Frontal cortex (tissue), 4 donors: ENCODE results near the gene ZNF701. TPM values are rescaled to one million over a fixed set of nuclear protein-coding genes. Genes with fewer than 3 reads are reported as not detected.
"Not testable (repeated sequence)": the region's sequence is repeated elsewhere in the genome, so short reads cannot be mapped to it uniquely, and the experiment has no call there.

Experiments used
- DNase-seq, 2 donors: peaks; one replicate each; pipeline ENCODE4 v3.0.0; 2012; ENCODE audit warnings: low spot score in 2 of 2
- FAIRE-seq: peaks from 2 replicates; lab custom pipeline; 2012; peaks lifted over from hg19 to GRCh38; lab: Jason Lieb, UNC
- total RNA-seq: library from RNA; depleted of rRNA; stranded (reverse); fragments of >200 nt; gene quantifications from one replicate; pipeline ENCODE4 v1.2.3, GENCODE V29; 2014
- donor health status: control.
- donor health status: control.
- donor health status: control.

Gene ZNF701
- total RNA-seq = 22.4 TPM

DNA sequence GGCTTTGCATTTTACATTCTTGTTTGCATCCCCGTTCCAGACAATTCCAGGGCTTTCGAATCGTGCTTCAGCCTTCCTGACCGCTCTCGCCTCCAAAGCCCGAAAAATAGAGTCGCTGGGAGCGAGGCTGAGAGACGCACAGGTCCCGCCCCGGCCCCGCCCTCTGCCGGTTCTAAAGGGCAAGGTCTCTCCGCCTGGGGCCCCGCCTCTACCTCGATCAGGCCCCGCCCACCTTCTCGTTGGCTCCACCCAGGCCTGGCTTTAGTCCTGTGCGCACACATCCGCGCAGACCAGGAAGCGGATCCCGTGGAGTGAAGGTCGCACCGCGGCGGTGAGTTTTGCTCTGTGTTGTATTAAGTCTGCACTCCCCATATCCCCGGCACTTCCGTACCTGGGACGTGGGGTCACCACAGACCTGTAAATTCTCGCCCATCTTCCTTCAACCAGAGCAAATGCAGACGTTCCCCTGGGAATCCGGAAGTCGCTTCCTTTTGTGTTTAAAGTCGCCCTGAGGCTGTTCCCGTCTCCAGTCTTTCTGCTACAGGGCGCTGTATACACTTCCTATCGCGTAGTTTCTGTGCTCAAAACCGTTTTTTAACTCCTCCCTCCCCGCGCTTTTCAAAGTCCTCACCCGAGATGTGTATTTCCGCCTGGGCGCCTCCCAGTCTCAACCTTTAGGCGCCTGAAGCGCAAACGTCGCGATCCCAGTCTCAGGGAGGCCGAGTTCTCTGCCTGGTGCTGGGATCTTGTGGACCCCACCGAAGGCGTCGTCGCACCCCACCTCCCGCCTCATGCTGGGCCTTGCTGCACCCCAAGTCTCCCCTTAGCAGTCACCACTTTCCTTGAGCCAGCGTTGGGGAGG lies at the start of gene ZNF701:
Gene ZNF701 (plus strand): TSS at position 288 of the 862 bp plus-strand sequence. CDS start 3,861 bp downstream, outside the sequence.
- peak; percentile 80 to 92 for DNase-seq
- no peak for FAIRE-seq

DNA sequence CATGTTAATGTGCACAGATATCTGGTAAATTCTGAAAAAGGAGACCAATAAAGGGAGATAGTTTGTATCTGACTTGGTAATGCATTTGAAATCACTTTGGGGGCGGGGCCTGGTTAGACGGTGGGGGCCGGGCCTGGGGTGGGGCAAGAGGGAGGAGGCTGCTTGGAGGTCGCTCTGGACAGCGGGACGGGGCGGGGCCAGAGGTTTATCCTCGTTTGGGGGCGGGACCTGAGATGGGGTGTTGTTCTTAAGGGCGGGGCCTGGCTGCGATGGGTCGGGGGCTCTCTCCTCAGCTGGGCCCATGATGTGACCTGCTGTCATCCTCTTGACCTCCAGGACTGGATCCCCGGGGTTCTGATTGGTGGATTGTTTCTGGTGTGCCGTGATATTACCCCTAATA lies 47.5 kb upstream of the ZNF701 start:
- no peak for DNase-seq
- FAIRE-seq = no peak

DNA sequence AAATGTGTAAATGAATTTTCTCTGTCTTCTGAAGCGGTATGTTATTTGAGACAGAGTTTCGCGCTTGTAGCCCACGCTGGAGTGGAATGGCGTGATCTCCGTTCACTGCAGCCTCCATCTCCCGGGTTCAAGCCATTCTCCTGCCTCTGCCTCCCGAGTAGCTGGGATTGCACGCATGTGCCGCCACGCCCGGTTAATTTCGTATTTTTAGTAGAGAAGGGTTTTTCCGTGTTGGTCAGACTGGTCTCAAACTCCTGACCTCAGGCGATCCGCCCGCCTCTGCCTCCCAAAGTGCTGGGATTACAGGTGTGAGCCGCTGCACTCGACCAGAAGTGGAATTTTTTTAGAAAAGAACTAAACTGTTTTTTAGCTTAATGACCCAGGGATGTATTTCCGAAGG lies 46.0 kb upstream of the ZNF701 start:
- DNase-seq = no peak
- FAIRE-seq = no peak

DNA sequence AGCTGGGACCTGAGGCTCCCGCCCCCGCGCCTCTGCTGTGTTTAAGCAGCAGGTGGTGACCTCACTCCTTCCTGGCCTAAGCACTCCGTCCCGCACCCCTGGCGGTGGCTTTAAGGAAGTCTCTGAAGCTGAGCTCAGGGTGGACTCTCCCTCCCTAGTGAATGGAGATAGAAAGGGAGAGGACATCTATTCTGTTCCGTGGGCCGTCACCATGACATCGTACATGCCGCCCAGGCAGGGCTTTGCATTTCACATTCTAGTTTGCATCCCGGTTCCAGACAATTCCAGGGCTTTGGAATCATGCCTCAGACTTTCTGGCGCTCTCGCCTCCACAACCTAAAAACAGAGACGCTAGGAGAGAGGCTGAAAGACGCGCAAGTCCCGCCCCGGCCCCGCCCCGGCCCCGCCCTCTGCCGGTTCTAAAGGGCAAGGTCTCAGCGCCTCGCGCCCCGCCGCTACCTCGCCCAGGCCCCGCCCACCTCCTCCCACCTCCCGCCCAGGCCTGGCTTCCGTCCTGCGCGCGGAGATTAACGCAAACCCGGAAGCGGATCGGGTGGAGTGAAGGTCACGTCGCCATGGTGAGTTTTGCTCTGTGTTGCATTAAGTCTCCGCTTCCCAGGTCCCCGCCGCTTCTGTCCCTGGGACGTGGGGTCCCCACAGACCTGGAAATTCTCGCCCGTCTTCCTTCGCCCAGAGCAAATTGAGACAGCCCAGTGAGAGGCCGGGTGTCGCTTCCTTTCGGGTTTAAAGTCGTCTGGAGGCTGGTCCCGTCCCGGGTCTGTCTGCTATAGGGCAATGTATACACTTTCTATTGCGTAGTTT lies 42.7 kb upstream of the ZNF701 start, which contains the start of gene ZNF808:
Gene ZNF808 (plus strand): TSS at position 535 of the 822 bp plus-strand sequence. CDS start 15,617 bp downstream, outside the sequence.
- no peak for FAIRE-seq
- DNase-seq = peak; percentile 77 to 81

DNA sequence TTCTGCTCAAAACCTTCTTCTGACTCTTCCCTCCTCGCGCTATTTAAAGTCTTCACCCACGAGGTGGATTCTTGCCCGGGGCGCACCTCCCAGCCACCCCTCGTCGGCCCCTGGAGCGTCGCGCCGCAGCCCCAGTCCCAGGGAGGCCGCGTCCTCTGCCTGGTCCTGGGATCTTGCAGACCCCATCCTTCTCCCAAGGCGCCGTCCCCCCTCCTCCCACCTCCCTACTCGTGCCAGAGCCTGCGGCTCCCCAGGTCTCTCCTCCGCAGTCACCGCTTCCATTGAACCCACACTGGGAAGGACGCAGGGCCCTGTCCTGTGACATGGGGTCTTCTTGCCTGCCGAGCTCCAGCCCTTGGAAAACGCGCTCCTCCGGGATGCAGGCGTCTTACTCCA lies 42.1 kb upstream of the ZNF701 start:
- no peak for DNase-seq
- FAIRE-seq = no peak

DNA sequence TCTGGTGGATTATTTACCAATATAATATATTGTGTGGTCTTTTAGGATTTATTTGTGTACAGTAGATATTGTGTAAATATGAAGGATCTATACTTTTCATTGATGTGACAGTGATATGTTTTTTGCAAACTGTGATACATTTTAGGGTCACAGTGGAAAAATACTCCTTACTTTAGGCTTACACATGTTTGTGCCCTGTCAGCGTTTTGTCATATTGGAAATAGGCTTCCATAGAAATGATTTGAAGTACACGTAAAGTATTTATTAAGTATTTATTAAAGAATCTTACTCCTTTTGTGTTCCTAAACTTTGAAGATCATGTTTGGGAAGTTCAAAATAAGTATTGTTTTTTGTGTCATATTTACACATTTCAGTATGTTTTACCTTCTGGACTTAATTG lies 37.6 kb upstream of the ZNF701 start:
- DNase-seq (no peak), FAIRE-seq (no peak)

DNA sequence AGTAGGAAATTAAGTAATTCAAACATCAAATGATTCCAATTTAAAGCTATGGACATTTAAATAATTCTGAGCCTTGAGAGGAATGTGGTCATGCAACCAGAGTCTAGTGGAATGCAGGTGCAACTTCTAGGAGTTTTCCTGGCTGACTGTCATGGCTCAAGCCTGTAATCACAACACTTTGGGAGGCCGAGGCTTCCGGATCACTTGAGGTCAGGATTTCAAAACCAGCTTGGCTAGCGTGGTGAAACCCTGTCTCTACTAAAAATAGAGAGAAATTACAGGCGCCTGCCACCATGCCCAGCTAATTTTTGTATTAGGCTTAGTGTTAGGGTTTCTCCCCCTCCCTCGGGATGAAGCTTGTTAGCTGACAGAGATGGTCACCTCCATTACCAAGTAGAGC lies 36.2 kb upstream of the ZNF701 start:
- DNase-seq = no peak
- no peak for FAIRE-seq

DNA sequence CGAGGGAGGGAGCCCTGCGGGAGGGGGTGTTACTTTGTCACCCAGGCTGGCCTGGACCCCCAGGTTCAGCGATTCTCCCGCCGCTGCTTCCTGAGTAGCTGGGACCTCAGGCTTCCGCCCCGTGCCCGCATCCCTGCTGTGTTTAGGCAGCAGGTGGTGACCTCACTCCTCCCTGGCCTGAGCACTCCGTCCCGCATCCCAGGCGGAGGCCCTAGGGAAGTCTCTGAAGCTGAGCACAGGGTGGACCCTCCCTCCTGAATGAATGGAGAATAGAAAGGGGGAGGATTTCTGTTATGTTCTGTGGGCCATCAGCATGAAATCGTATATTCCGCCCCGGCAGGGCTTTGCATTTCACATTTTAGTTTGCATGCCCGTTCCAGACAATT lies 34.7 kb upstream of the ZNF701 start:
- DNase-seq, FAIRE-seq: not testable (repeated sequence)

DNA sequence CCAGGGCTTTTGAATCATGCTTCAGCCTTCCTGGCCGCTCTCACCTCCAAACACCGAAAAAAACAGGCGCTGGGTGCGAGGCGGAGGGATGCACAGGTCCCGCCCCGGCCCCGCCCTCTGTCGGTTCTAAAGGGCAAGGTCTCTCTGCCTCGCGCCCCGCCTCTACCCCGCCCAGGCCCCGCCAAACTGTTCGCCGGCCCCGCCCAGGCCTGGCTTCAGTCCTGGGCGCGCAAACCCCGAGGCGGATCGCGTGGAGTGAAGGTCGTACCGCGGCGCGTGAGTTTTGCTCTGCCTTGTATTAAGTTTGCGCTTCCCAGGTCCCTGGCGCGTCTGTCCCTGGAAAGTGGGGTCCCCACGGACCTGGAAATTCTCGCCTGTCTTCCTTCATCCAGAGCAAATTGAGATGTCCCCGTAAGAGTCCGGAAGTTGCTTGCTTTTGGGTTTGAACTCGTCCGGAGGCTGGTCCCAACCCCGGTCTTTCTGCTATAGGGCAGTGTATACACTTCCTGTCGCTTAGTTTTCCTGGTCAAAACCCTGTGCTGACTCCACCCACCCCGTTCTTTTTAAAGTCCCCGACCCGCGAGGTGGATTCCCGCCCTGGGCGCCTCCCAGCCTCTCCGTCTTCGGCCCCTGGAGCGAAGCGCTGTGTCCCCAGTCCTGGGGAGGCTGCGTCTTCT lies 34.2 kb upstream of the ZNF701 start:
- DNase-seq = peak in 1 of 2 donors; percentile 41
- FAIRE-seq = no peak

DNA sequence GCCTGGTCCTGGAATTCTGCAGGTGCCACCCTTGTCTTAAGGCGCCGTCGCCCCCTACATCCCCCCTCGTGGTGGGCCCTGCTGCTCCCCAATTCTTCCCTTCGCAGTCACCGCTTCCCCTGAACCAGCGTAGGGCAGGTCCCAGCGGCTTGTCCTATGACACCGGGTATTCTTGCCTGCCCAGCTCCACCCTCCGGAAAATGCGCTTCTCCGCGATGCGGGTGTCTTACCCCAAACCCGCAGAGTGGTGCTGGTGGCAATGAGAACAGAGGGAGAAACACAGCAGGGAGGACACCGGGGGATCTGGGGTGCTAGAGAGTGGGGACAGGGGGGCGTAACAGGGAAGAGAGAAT lies 33.7 kb upstream of the ZNF701 start:
- no peak for DNase-seq
- no peak for FAIRE-seq

DNA sequence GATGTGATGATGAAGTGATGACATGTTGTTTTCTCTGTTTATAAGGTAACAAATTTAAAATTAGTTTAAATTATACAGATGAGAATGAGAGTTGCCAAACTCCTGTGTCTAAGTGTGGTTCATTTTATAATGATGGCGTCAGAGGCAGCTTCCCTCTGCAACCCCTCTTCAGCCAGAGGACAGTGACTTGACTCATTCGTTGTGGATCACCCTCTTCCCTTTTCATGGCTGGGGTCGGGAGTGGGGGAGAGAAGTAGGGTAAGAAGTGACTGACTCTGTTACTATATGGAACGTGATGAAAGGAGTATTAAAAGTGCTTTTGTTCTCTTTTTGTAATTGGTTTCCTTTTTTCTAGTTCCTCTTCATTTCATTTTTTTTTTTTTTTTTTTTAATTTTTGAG lies 31.3 kb upstream of the ZNF701 start:
- not testable (repeated sequence) for FAIRE-seq, DNase-seq

DNA sequence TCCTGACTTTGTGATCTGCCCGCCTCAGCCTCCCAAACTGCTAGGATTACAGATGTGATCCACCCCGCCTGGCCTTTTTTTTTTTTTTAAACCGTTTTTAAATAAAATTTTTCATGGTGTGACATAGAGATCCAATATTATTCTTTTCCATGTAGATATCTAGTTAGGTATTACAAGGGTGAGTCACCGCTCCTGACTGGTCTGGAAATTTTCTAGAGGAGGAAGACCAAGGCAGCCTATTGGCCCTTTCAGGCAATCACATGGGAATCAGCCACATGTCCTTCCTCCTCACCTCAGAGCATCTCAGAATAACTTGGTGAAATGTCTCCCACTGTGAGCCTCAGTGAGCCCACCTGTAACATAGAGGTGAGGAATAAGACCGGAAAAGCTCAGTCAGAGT lies 28.9 kb upstream of the ZNF701 start:
- DNase-seq, FAIRE-seq: not testable (repeated sequence)

DNA sequence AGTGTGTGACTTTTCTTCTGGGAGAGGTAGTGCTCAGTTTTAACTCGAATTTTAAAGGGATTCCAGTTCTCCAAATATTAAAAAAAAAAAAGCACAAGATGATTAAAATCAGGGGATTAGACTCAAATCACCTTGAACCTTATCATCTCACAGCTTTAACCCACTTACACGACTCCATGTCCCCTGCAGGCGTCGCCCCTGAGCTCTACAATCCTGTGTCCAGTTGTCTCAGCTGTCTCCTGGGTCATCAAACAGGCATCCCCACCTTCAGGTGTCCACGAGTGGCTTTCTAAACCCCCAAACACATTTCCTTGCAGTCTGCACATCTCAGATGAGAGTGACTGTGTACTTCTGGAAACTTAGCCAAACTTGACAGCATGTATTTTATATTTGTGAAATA lies 28.5 kb upstream of the ZNF701 start:
- FAIRE-seq (no peak), DNase-seq (no peak)

DNA sequence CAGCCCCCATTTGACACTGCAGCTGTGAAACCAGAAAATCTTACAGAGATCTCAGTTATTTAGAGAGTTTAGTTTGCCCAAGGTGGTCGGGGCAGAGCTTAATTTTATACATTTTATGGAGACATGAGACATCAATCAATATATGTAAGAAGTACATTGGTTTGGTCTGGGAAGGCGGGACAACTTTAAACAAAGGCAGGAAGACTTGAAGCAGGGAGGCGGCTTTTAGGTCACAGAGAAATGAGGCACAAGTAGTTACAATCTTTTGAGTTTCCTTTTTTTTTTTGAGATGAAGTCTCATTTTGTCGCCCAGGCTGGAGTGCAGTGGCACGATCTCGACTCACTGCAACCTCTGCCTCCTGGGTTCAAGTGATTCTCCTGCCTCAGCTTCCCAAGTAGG lies 27.5 kb upstream of the ZNF701 start:
- not testable (repeated sequence) for DNase-seq, FAIRE-seq

DNA sequence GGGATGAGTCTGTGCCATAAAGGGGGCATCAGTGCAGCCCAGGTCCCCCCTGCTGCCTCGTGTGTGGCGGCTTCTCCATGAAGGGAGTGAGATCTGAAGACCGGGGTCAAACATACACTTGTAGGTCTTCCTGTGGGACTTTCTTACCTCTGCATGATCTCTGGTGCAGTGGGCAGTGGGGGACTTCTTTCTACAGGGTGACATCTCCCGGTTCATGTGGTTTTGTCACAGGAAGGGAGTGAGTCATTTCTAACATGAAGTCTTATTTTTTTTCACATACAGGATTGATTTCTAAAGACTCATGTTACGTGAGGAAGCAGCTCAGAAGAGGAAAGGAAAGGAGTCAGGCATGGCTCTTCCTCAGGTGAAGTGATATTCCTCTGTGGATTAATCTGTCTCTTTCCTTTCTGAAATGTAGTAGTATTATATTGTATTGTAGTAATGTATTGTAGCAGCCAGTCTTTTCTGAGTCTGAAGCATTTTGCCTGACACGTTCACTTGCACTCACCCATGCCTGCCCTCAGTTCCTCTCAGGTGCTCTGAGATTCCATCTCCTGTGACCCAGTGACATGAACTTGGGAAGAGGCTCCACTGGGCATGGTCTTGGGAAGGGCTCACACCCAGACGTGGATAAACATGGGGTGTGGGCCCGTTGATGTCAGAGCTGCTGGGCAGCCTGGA lies 27.0 kb upstream of the ZNF701 start:
- FAIRE-seq (no peak), DNase-seq (no peak)

DNA sequence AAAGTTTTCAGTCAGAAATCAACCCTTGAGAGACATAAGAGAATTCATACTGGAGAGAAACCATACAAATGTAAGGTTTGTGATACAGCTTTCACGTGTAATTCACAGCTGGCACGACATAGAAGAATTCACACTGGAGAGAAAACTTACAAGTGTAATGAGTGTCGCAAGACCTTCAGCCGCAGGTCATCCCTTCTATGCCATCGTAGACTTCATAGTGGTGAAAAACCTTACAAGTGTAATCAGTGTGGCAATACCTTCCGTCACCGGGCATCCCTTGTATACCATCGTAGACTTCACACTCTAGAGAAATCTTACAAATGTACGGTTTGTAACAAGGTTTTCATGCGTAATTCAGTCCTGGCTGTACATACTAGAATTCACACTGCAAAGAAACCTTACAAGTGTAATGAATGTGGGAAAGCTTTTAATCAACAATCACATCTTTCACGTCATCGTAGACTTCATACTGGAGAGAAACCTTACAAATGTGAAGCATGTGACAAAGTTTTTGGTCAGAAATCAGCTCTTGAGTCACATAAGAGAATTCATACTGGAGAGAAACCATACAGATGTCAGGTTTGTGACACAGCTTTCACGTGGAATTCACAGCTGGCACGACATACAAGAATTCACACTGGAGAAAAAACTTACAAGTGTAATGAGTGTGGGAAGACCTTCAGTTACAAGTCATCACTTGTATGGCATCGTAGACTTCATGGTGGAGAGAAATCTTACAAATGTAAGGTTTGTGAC lies 15.7 kb upstream of the ZNF701 start:
- no peak for FAIRE-seq
- DNase-seq = no peak

DNA sequence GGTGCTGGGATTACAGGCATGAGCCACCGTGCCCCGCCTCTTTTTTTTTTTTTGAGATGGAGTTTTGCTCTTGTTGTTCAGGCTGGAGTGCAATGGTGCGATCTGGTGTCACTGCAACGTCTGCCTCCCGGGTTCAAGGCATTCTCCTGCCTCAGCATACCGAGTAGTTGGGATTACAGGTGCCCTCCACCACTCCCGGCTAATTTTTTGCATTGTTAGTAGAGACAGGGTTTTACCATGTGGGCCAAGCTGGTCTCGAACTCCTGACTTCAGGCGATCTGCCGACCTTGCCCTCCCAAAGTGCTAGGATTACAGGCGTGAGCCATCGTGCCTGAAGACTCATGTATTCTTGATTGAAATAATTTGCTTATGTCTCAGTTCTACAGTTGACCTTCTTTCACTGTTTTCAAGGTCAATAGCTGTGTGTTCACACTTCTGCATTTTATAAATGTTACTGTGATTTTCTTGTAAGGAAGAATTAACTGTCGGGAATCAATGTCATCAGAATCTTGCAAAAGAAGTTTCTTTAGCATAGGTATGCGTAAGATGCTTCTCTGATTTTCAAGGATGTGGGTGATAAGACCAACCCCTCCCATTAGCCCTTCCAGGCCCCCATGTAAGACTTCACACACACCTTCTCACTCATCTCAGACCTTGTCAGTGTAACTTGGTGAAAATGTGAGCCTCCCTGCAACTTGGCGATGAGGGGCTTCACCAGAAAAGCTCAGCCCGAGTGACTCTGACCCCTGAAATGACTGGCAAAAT lies 12.7 kb upstream of the ZNF701 start:
- FAIRE-seq (no peak), DNase-seq (no peak)

DNA sequence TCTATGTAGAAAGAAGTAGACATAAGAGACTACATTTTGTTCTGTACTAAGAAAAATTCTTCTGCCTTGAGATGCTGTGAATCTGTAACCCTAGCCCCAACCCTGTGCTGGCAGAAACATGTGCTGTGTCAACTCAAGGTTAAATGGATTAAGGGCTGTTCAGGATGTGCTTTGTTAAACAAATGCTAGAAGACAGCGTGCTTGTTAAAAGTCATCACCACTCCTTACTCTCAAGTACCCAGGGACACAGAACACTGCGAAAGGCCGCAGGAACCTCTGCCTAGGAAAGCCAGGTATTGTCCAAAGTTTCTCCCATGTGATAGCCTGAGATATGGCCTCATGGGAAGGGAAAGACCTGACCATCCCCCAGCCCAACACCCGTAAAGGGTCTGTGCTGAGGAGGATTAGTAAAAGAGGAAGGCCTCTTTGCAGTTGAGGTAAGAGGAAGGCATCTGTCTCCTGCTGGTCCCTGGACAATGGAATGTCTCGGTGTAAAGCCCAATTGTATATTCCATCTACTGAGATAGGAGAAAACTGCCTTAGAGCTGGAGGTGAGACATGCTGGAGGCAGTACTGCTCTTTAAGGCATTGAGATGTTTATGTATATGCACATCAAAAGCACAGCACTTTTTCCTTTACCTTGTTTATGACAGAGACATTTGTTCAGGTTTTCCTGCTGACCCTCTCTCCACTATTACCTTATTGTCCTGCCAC lies 11.2 kb upstream of the ZNF701 start:
- FAIRE-seq, DNase-seq: not testable (repeated sequence)
